Measurements from ENCODE around the gene CD44.

DNA sequence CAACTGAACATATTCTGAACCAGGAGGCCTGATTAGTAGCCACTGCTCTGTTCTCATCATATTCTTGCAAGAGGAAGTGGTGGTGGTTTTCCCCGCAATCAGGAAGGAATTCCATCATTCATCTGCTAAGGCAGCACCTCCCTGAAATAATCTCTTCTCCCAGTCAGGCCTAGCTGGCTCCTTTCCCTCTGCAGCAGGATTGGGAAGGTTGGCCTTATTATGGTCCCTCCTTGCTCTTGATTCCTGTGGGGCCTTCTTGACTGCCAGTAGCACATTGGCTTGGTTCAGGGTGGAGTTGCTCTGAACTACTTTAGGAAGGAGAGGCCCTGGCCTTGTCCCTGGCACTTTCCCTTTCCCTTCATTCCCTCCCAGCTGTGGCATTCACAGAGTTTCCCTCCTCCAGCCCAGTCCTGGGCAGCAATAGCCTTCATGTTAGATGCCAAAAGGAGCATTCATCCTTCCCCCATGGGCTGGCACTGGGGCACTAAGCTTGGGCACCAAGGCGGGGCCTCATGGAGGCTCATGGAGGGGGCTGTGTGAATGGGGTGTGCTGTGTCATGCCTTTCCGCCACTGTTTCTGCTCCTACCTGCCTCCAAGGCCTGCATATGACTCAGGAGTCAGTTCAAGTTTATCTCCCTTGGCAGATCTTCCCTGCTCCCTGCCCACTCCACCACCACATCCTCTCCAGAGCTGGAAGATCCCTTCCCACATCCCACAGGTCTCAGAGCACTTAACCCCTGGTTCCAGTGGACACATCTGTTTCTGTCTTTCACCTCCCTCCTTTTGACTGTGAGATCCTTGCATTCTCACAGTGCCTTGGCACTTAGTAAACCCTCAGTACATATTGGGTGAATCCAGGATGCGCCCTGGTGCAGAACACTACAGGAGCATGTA is 27.6 kb upstream of the CD44 start:
- no peak for TF ChIP-seq EZH2 (IDR thresholded peaks at IDR 0.05; ENCODE audit: borderline replicate concordance, low read length)
- no peak for TF ChIP-seq CTCF (conservative IDR thresholded peaks at IDR 0.05 in 1 of 2, IDR thresholded peaks at IDR 0.05 in 1 of 2; ENCODE audit: extremely low read depth in 1 of 2, insufficient read depth in 1 of 2, low read depth in 1 of 2, low read length in 2 of 2)
